Dedifferentiated amniotic fluid mesenchymal stem cell (primary cell): ENCODE results near the gene GPR68.
"Not testable (repeated sequence)": the region's sequence is repeated elsewhere in the genome, so short reads cannot be mapped to it uniquely, and the experiment has no call there.

Experiments
- DNase-seq: peaks from one replicate; pipeline ENCODE4 v3.0.0-alpha.2; 2016; ENCODE audit errors: extremely low spot score

The GPR68 gene

DNA sequence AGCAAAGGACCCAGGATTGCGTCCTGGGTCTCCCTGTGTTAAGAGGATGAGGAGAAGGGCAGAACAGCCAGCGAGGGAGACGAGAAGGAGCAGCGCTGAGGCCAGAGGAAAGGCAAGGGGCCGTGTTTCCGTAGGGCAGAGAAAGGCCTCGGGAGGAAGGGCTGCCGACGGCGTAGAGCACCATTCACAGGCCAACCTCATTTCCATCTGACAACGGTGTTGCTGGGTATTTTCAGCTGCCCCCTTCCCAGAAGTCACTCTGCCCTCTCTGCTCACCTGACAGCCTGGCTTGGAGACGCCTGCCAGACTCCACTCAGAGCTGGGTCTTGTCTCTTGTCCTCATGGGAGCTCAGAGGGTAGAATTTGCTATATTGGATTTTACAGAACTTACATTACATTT, 51.4 kb downstream of the GPR68 start:
- DNase-seq, result no peak

- DNase-seq, result no peak
These were observed 53.7 kb downstream of the GPR68 start for GRCh38 chr14:91190853-91191252.

- DNase-seq, result no peak
These were observed 57.2 kb downstream of the GPR68 start for GRCh38 chr14:91187271-91187670.

GRCh38 chr14:91186515-91187066, 57.9 kb downstream of the GPR68 start:
- DNase-seq, result no peak

GRCh38 chr14:91185721-91186120, 58.8 kb downstream of the GPR68 start:
- DNase-seq, result no peak

DNA sequence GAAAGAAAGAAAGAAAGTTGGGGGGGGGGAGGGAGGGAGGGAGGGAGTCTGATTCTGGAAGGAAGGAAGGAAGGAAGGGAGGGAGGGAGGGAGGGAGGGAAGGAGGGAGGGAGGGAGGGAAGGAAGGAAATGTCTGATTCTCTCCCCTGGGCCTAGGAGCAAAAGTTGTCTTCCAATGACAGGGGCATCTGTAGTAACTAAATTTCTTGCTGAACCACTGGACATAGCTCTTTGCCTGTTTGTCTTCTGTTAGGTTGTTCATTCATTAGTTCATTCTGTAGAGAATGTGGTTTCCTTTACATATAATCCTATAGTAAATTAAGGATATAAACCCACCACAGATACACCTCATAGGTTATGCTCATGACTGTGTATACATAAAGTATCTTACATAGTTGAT, 59.9 kb downstream of the GPR68 start:
- no peak for DNase-seq

DNA sequence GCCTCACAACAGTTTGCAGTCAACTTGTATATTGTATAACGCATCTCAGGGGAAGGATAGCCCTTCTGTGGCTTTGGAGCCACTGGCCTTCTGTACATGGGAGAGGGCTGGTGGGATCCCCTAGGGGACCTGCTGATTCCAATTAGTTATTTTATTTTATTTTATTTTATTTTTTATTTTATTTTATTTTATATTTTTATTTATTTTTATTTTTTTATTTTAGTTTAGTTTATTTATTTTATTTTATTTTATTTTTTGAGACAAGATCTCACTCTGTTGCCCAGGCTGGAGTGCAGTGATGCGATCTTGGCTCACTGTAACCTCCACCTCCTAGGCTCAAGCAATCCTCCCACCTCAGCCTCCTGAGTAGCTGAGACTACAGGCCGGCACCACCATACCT, 61.8 kb downstream of the GPR68 start:
- DNase-seq, result not testable (repeated sequence)
